Measurements from ENCODE around the gene SMIM26. TPM values are rescaled to one million over a fixed set of nuclear protein-coding genes. Genes with fewer than 3 reads are reported as not detected.

SMIM26 gene
- total RNA-seq, 1 experiment from 2014 or later: 106 TPM

- peaks cover 56% of the 10 kb centered on the region for H3K36me3 Mint-ChIP-seq (ENCODE audit: insufficient read depth, unreplicated experiment)
- ChIA-PET CTCF (interaction anchor here (0.7 to 1.8 kb wide), 5 partner anchors 11 to 300 kb away, joined by 3 to 7 read pairs (median 3); no protein-coding TSS in a partner anchor), POLR2A (interaction anchor here (0.8 to 0.9 kb wide), 2 partner anchors 8 to 88 kb away, joined by 4 to 5 read pairs; partner anchors contain the start of genes DTD1 and SEC23B)
- no TSS peak for BruUV-seq (replicated peaks)
- intact Hi-C loops (cut with micrococcal nuclease): no loop called here
- no peaks in the 10 kb centered on the region for H3K4me1 Mint-ChIP-seq (ENCODE audit: insufficient read depth, unreplicated experiment)
- no peaks in the 10 kb centered on the region for H3K9me3 Mint-ChIP-seq (ENCODE audit: unreplicated experiment)
- no peaks in the 10 kb centered on the region for H3K27me3 Mint-ChIP-seq (ENCODE audit: insufficient read depth, unreplicated experiment)
- H3K4me3 Mint-ChIP-seq (ENCODE audit: unreplicated experiment): no peak overlapping the region
- H3K27ac Mint-ChIP-seq (ENCODE audit: low read depth, unreplicated experiment): no peak overlapping the region
- TF ChIP-seq CTCF (IDR thresholded peaks at IDR 0.05; ENCODE audit: unreplicated experiment): no peak
- DNase-seq (ENCODE audit: unreplicated experiment): no peak
Measured at GRCh38 chr20:18596270-18596669, 29.0 kb downstream of the SMIM26 start.

DNA sequence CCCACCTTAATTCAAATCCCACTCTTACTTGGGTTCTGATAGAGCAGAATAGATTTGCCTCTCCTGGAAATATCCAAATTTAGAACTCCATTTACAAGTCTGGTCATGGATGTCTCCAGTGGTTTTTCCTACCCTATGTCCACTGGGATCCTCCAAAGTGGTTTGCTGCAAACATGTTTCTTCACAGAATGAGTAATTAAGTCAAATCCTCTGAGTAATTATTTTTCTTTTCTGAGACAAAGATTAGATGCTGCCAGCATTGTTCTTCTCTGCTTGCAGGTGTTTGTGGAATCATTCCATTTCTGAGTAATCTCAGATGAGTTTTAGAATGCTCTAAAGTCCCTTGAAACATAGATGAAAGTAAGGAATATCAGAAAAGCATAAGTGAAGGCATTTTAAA, 42.5 kb downstream of the SMIM26 start:
- peaks cover 16% of the 10 kb centered on the region for H3K36me3 Mint-ChIP-seq (ENCODE audit: insufficient read depth, unreplicated experiment)
- ChIA-PET POLR2A (no interaction called here), CTCF (interaction anchor here (1.0 kb wide), 1 partner anchor 46 kb away, joined by 9 read pairs; no protein-coding TSS in a partner anchor)
- no TSS peak for BruUV-seq (replicated peaks)
- no peaks in the 10 kb centered on the region for H3K27me3 Mint-ChIP-seq (ENCODE audit: insufficient read depth, unreplicated experiment)
- intact Hi-C loops (cut with micrococcal nuclease): no loop called here
- no peaks in the 10 kb centered on the region for H3K9me3 Mint-ChIP-seq (ENCODE audit: unreplicated experiment)
- DNase-seq (ENCODE audit: unreplicated experiment): peak; percentile 3
- TF ChIP-seq CTCF (IDR thresholded peaks at IDR 0.05; ENCODE audit: unreplicated experiment): no peak
- H3K4me3 Mint-ChIP-seq (ENCODE audit: unreplicated experiment): no peak overlapping the region
- no peaks in the 10 kb centered on the region for H3K4me1 Mint-ChIP-seq (ENCODE audit: insufficient read depth, unreplicated experiment)
- H3K27ac Mint-ChIP-seq (ENCODE audit: low read depth, unreplicated experiment): peak overlapping the region; percentile 46

GRCh38 chr20:18611492-18611891, 44.3 kb downstream of the SMIM26 start:
- Mint-ChIP-seq H3K36me3 (ENCODE audit: insufficient read depth, unreplicated experiment) (peaks cover 22% of the 10 kb centered on the region), H3K27me3 (ENCODE audit: insufficient read depth, unreplicated experiment) (no peaks in the 10 kb centered on the region), H3K9me3 (ENCODE audit: unreplicated experiment) (peaks cover 7% of the 10 kb centered on the region), H3K27ac (ENCODE audit: low read depth, unreplicated experiment) (no peak overlapping the region), H3K4me1 (ENCODE audit: insufficient read depth, unreplicated experiment) (no peaks in the 10 kb centered on the region), H3K4me3 (ENCODE audit: unreplicated experiment) (no peak overlapping the region)
- intact Hi-C loops (cut with micrococcal nuclease): no loop called here
- no TSS peak for BruUV-seq (replicated peaks)
- CTCF ChIA-PET: interaction anchor here (0.6 to 1.3 kb wide), 3 partner anchors 13 to 344 kb away, joined by 3 to 7 read pairs (median 3); no protein-coding TSS in a partner anchor
- DNase-seq (ENCODE audit: unreplicated experiment): no peak
- TF ChIP-seq CTCF (IDR thresholded peaks at IDR 0.05; ENCODE audit: unreplicated experiment): no peak
- POLR2A ChIA-PET: no interaction called here

DNA sequence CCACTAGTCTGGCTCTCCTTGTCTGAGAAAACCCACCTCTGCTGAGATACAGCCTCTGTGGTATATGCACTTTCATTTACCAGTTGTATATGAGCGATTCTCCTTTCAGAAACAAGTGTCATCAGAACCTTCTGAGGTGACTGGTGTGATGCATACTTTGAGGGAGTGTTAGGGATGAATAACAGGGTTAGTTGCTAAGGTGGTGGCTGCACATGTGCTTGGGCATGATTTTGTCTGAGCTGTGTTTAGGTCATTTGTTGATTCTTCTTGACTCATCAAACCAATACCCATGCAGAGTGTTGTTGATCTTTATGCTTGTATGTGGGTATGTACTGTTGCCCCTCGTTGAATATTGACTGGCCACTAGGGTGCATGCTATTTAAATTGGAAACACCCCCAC, 46.3 kb downstream of the SMIM26 start:
- Mint-ChIP-seq H3K9me3 (ENCODE audit: unreplicated experiment) (peaks cover 7% of the 10 kb centered on the region), H3K4me1 (ENCODE audit: insufficient read depth, unreplicated experiment) (no peaks in the 10 kb centered on the region), H3K27me3 (ENCODE audit: insufficient read depth, unreplicated experiment) (no peaks in the 10 kb centered on the region), H3K36me3 (ENCODE audit: insufficient read depth, unreplicated experiment) (peaks cover 38% of the 10 kb centered on the region), H3K4me3 (ENCODE audit: unreplicated experiment) (no peak overlapping the region), H3K27ac (ENCODE audit: low read depth, unreplicated experiment) (no peak overlapping the region)
- CTCF ChIA-PET: interaction anchor here (1.0 kb wide), 1 partner anchor 19 kb away, joined by 3 read pairs; no protein-coding TSS in a partner anchor
- TF ChIP-seq CTCF (IDR thresholded peaks at IDR 0.05; ENCODE audit: unreplicated experiment): no peak
- BruUV-seq (replicated peaks): no TSS peak
- intact Hi-C loops (cut with micrococcal nuclease): no loop called here
- POLR2A ChIA-PET: interaction anchor here (0.5 kb wide), 1 partner anchor 247 kb away, joined by 3 read pairs; no protein-coding TSS in a partner anchor
- peak; percentile 12 for DNase-seq (ENCODE audit: unreplicated experiment)

All from MCF 10A (cell line).